Stomach (tissue), 9 donors: Measurements from ENCODE around the gene TDRD7. TPM values are rescaled to one million over a fixed set of nuclear protein-coding genes. Genes with fewer than 3 reads are reported as not detected.

Experiments
- DNase-seq, 2 donors: peaks; one replicate each; pipeline versions ENCODE4 v3.0.0 to v3.0.0-alpha.2; 2013 to 2019
- H3K27ac ChIP-seq, 5 donors: fragments of 200-600 bp in 4 of 5; sonication (generic) in 4 of 5; one replicate each; pipeline ENCODE4 v1.5.1; 2013 to 2019; ENCODE audit warnings: mild to moderate bottlenecking in 1 of 5, moderate library complexity in 1 of 5
- H3K27me3 ChIP-seq, 3 donors: fragments of 200-600 bp; sonication (generic); one replicate each; pipeline ENCODE4 v1.5.1; 2017 to 2019; ENCODE audit warnings: mixed run types in 1 of 3
- H3K36me3 ChIP-seq, 4 donors: fragments of 200-600 bp; sonication (generic); 1 replicate in 3 of 4; 2 replicates in 1 of 4; pipeline ENCODE4 v1.5.1; 2016 to 2019
- H3K4me1 ChIP-seq, 4 donors: fragments of 200-600 bp; sonication (generic); one replicate each; pipeline ENCODE4 v1.5.1; 2016 to 2019
- H3K4me3 ChIP-seq, 4 donors: fragments of 200-600 bp; sonication (generic) in 3 of 4; one replicate each; pipeline ENCODE4 v1.5.1; 2016 to 2019; ENCODE audit warnings: mild to moderate bottlenecking in 1 of 4
- H3K9me3 ChIP-seq, 4 donors: fragments of 200-600 bp; sonication (generic); one replicate each; pipeline ENCODE4 v1.5.1; 2016 to 2019
- EP300 ChIP-seq: sonication (generic); formaldehyde crosslinking; IDR thresholded peaks from one replicate; pipeline ENCODE4 v1.6.1; 2017; ENCODE audit warnings: antibody characterized with exemption
- POLR2A ChIP-seq, 4 donors: fragments of 450-650 bp; IDR thresholded peaks; one replicate each; pipeline ENCODE4 v1.6.1; 2016; ENCODE audit warnings: antibody characterized with exemption in 4 of 4, control low read depth in 2 of 4, mild to moderate bottlenecking in 1 of 4, moderate library complexity in 1 of 4
- POLR2AphosphoS5 ChIP-seq, 3 donors: sonication (generic); formaldehyde crosslinking; IDR thresholded peaks; one replicate each; pipeline ENCODE4 v1.6.1; 2016; ENCODE audit warnings: antibody characterized with exemption in 3 of 3
- WGBS, 5 donors: extraction: QIAGEN DNeasy Blood & Tissue Kit in 3 of 5; methylation state at CpG; one replicate each; pipeline versions ENCODE4 v1.1.5 to v1.1.7; 2013 to 2018; 5-methylcytosine and 5-hydroxymethylcytosine counted together
- intact Hi-C: fragments of 100-400 bp; cut with DNase I; formaldehyde crosslinking; loops from one replicate; pipeline ENCODE4 v1.15.1; 2023; ENCODE audit warnings: low total_unique reads
- polyA plus RNA-seq, 3 donors: library from polyadenylated mRNA; stranded (reverse); fragments of 200-250 nt; gene quantifications; one replicate each; pipeline ENCODE4 v1.2.3, GENCODE V29; 2013
- total RNA-seq, 5 donors: library from RNA; depleted of rRNA; stranded (reverse); fragments of >200 nt; gene quantifications; one replicate each; pipeline versions ENCODE4 v1.1.0 to v1.2.3, GENCODE V29; 2014 to 2016
- TF ChIP-seq, protein P1 (sequence below), 7 experiments: fragments of 450-650 bp in 4 of 7; fragments of 200-600 bp in 3 of 7; sonication (generic) in 3 of 7; IDR thresholded peaks; one replicate each; pipeline ENCODE4 v1.5.1; 2016 to 2019; ENCODE audit warnings: antibody characterized with exemption in 7 of 7, control low read depth in 2 of 7, mild to moderate bottlenecking in 1 of 7
- donor health status: healthy with polysubstance abuse.
- donor health status: Bipolar disorder and iron deficiency.
- donor health status: healthy.

Gene TDRD7
- total and polyA plus RNA-seq, 8 donors: 4.7 to 20.1 (median 9.1) TPM

GRCh38 chr9:97364769-97365490 lies 47.0 kb upstream of the TDRD7 start:
- H3K4me3 ChIP-seq: no peak overlapping the region
- no peak overlapping the region for H3K27ac ChIP-seq
- H3K9me3 ChIP-seq: peaks cover 0 to 9% (median 2%) of the 10 kb centered on the region in 4 donors
- intact Hi-C loops: no loop called here
- no peaks in the 10 kb centered on the region for H3K27me3 ChIP-seq
- H3K36me3 ChIP-seq: peaks cover 0 to 83% (median 34%) of the 10 kb centered on the region in 4 donors
- TF ChIP-seq EP300 (no peak), POLR2AphosphoS5 (IDR thresholded peaks at IDR 0.05) (no peak), POLR2A (IDR thresholded peaks at IDR 0.05) (no peak)
- TF ChIP-seq, protein P1, sequence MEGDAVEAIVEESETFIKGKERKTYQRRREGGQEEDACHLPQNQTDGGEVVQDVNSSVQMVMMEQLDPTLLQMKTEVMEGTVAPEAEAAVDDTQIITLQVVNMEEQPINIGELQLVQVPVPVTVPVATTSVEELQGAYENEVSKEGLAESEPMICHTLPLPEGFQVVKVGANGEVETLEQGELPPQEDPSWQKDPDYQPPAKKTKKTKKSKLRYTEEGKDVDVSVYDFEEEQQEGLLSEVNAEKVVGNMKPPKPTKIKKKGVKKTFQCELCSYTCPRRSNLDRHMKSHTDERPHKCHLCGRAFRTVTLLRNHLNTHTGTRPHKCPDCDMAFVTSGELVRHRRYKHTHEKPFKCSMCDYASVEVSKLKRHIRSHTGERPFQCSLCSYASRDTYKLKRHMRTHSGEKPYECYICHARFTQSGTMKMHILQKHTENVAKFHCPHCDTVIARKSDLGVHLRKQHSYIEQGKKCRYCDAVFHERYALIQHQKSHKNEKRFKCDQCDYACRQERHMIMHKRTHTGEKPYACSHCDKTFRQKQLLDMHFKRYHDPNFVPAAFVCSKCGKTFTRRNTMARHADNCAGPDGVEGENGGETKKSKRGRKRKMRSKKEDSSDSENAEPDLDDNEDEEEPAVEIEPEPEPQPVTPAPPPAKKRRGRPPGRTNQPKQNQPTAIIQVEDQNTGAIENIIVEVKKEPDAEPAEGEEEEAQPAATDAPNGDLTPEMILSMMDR (IDR thresholded peaks at IDR 0.05): no peak
- 68 to 85% (median 74%) methylated on average over 8 of the region's 8 CpGs for WGBS, 5 donors
- no peaks in the 10 kb centered on the region for H3K4me1 ChIP-seq
- DNase-seq: no peak

GRCh38 chr9:97365634-97366033 lies 46.3 kb upstream of the TDRD7 start:
- no peaks in the 10 kb centered on the region for H3K27me3 ChIP-seq
- H3K9me3 ChIP-seq: peaks cover 0 to 9% (median 2%) of the 10 kb centered on the region in 4 donors
- TF ChIP-seq, protein P1 (IDR thresholded peaks at IDR 0.05): no peak
- TF ChIP-seq POLR2A (IDR thresholded peaks at IDR 0.05) (no peak), POLR2AphosphoS5 (IDR thresholded peaks at IDR 0.05) (no peak), EP300 (no peak)
- H3K4me1 ChIP-seq: no peaks in the 10 kb centered on the region
- WGBS, 5 donors: 84 to 92% (median 88%) methylated on average over 5 of the region's 5 CpGs
- no peak overlapping the region for H3K27ac ChIP-seq
- H3K36me3 ChIP-seq: peaks cover 0 to 83% (median 34%) of the 10 kb centered on the region in 4 donors
- DNase-seq: no peak
- H3K4me3 ChIP-seq: no peak overlapping the region
- intact Hi-C loops: no loop called here

DNA sequence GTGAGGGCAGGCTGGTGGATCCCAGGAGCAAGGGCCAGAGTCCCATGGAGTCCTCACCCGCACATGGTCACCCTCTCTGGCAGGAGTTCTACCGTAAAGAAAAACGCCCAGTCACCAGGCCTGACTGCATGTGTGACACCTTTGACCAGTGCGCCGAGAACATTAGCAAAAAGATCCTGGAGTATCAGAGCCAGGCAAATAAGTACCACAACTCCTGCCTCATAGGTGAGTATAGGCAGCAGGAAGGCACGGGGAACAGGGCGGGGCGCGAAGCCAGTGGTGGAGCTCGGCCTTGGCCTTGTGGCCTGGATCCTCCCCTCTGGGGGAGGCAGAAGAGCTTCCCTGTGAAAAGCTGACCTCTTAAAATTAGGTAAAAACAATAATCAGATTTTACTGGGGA lies 45.4 kb upstream of the TDRD7 start:
- no peaks in the 10 kb centered on the region for H3K27me3 ChIP-seq
- intact Hi-C loops: no loop called here
- H3K4me1 ChIP-seq: no peaks in the 10 kb centered on the region
- H3K27ac ChIP-seq: no peak overlapping the region
- H3K4me3 ChIP-seq: no peak overlapping the region
- no peak for TF ChIP-seq POLR2AphosphoS5 (IDR thresholded peaks at IDR 0.05)
- no peak for TF ChIP-seq EP300
- TF ChIP-seq, protein P1 (IDR thresholded peaks at IDR 0.05): no peak
- no peak for TF ChIP-seq POLR2A (IDR thresholded peaks at IDR 0.05)
- DNase-seq: no peak
- WGBS, 5 donors: 90 to 97% (median 94%) methylated on average over 10 of the region's 10 CpGs
- H3K36me3 ChIP-seq: peaks cover 0 to 80% (median 39%) of the 10 kb centered on the region in 4 donors
- peaks cover 0 to 9% (median 2%) of the 10 kb centered on the region in 4 donors for H3K9me3 ChIP-seq

- Histone ChIP-seq H3K27me3 (no peaks in the 10 kb centered on the region), H3K4me1 (no peaks in the 10 kb centered on the region), H3K27ac (no peak overlapping the region), H3K9me3 (peaks cover 0 to 9% (median 2%) of the 10 kb centered on the region in 4 donors), H3K4me3 (no peak overlapping the region), H3K36me3 (peaks cover 0 to 78% (median 40%) of the 10 kb centered on the region in 4 donors)
- WGBS, 5 donors: 71 to 91% (median 80%) methylated on average over 2 of the region's 2 CpGs
- TF ChIP-seq, protein P1 (IDR thresholded peaks at IDR 0.05): no peak
- no peak for DNase-seq
- intact Hi-C loops: no loop called here
Observed at GRCh38 chr9:97366889-97367288, 45.0 kb upstream of the TDRD7 start.
